Fibroblast of lung (primary cell): ENCODE results near the gene MRNIP.

Experiments used
- EZH2 ChIP-seq: IDR thresholded peaks from 2 replicates; pipeline ENCODE4 v1.5.1; 2012; ENCODE audit warnings: low read length, control low read depth, mild to moderate bottlenecking; ENCODE audit errors: missing control alignments
- TF ChIP-seq, protein P1 (sequence below), 2 donors: IDR thresholded peaks in 1 of 2; conservative IDR thresholded peaks in 1 of 2; 1 replicate in 1 of 2; 2 replicates in 1 of 2; pipeline ENCODE4 v1.5.1; 2011 to 2012; ENCODE audit warnings: low read length in 2 of 2, control low read depth in 1 of 2, inconsistent platforms in 1 of 2, low read depth in 1 of 2, mild to moderate bottlenecking in 1 of 2

DNA sequence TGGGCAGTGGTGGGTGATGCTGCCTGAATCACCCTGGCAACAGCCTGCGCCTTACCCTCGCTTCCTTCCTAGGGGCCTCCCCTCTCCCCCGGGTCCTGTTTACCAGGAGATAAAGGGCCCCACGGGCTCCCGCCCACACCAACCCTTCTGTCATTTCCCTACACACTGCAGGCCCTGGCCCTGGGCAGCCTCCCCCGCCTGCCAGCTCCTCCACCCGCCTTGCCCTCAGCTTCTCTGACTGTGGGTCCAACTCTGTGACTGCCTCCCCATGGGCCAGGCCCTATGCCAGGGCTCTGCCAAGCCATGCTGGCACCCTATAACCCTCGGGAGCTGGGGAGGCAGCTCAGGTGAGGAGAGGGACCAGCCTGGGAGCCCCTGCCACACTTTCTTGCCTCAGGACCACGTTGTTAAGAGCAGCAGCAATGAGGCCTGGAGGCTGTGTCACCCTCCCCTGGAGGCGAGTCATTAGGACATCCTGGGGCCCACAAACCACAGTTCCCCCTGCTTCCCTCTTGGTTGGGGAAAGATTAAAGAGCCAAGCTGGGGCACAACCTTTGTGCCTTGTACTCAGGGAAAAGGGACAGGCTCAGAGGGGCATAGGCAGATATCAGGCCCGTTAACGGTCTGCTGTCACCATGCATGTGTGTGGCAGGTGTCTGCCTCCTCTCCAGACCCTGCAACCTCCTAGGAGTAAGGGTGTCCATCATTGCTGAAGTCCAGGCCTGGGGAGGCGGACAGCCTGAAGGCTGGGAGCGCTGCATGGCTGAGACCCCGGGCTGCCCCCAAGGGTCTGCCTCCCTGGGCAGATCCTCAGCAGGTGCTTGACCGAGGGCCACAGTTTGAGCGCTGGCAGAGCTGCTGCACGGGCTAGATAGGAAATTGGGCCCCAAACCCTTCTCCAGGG, 54.7 kb downstream of the MRNIP start:
- TF ChIP-seq, protein P1, sequence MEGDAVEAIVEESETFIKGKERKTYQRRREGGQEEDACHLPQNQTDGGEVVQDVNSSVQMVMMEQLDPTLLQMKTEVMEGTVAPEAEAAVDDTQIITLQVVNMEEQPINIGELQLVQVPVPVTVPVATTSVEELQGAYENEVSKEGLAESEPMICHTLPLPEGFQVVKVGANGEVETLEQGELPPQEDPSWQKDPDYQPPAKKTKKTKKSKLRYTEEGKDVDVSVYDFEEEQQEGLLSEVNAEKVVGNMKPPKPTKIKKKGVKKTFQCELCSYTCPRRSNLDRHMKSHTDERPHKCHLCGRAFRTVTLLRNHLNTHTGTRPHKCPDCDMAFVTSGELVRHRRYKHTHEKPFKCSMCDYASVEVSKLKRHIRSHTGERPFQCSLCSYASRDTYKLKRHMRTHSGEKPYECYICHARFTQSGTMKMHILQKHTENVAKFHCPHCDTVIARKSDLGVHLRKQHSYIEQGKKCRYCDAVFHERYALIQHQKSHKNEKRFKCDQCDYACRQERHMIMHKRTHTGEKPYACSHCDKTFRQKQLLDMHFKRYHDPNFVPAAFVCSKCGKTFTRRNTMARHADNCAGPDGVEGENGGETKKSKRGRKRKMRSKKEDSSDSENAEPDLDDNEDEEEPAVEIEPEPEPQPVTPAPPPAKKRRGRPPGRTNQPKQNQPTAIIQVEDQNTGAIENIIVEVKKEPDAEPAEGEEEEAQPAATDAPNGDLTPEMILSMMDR (conservative IDR thresholded peaks at IDR 0.05 in 1 of 2, IDR thresholded peaks at IDR 0.05 in 1 of 2; ENCODE audit: low read depth in 1 of 2, low read length in 2 of 2), result no peak
- TF ChIP-seq EZH2, result no peak
